GM19372 (cell line): Measurements from ENCODE around the gene SYT1.
A peak's percentile ranks its signal among the peaks of the same experiment; 100 is the strongest.
"Not testable (repeated sequence)": the region's sequence is repeated elsewhere in the genome, so short reads cannot be mapped to it uniquely, and the experiment has no call there.

ENCODE experiments used
- ATAC-seq: cut with Tn5 transposase; IDR thresholded peaks from one replicate; pipeline ENCODE4 v1.9.1; 2021; ENCODE audit warnings: mild to moderate bottlenecking, low read depth, moderate library complexity; ENCODE audit not compliant: unreplicated experiment

SYT1 gene

GRCh38 chr12:78964521-78964920 lies 99.9 kb downstream of the SYT1 start:
- no peak for ATAC-seq

DNA sequence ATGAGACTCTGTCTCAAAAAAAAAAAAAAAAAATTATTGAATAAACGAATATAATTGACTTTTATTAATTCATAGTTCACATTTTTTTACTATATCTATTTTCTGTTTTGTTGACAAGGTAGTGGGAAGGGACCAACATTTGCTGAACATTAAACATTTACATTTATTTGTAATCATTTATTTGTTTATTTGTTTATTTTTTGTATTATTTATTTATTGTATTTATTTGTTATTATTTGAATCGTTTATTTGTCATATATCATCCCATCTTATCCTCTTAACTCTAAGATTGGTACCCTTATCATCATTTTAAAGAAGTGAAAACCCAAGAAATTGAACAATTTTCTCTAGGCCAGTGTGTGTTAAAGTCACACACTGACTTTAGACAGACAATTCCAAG lies 101.5 kb downstream of the SYT1 start:
- ATAC-seq, result no peak

DNA sequence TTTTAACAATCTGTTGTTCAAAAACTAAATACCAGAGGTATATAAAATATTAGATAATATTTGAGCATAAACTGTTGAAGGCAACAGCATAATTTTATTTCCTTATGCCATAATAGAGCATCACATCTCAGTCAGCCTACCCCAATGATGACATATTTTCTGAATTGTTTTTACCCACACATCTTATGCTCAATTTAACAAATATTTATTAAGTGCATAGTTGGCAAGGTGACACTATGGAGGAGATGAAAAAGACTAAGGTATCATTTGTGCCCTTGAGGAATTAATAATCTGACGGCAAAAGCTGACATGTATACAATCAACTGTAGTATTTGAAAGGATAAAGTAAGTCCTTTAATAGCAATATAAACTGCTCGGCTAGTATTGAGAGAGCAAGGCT lies 102.4 kb downstream of the SYT1 start:
- ATAC-seq, result no peak

DNA sequence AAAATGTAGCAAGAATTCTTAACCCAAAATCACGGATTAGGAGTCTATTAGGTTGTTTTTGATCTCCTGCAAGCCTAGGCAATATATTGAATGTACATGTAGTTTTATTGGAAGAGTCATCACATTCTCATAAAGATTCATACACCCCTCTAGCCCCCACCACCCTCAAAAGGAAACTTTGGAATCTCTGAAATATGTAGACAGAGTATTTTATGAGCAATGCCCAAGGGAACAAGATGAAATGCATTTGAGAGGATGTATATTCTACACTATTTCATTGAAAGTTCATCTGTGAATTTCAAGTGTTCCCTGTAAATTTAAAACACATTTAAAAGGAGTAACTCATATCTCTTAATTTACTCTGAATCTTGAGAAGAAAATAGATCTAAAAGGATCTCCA lies 103.7 kb downstream of the SYT1 start:
- ATAC-seq, result no peak

DNA sequence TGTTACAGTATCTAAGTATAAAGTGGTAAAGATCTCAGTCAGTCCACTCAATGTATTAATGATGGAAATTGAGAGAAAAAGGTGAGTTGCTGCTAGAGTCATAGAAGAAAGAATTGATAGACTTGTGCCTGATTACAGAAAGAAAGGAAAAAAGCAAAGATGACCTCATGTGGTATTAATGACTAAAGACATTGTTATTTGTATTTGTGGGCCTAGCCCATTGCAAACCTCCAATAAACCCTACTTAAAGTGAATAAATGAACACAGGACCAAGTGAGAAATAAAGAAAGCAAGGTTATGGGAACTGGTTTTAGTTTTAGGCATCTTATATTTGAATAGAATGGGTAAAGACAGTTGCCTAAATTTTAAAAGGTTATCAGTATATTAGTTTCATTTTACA lies 105.5 kb downstream of the SYT1 start:
- no peak for ATAC-seq

- ATAC-seq, result no peak
These were observed 112.8 kb downstream of the SYT1 start for GRCh38 chr12:78977304-78977867.

- no peak for ATAC-seq
These were observed 129.7 kb downstream of the SYT1 start for GRCh38 chr12:78994168-78994791.

DNA sequence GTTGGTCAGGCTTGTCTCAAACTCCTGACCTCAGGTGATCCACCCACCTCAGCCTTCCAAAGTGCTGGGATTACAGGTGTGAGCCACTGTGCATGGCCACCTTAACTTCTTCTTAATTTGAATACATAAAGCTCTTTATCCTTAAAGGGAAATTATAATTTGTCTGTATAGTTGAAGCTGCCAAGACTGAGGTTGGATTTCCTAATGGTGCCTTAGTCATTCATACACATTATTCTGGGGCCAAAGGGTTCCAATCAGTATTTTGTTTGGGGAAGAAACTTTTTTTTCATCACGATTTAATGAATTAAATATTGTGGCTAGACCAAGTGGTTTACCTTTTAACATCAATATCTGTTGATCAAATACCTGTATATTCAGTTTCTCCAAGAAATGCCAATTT lies 135.9 kb downstream of the SYT1 start:
- ATAC-seq, result no peak

DNA sequence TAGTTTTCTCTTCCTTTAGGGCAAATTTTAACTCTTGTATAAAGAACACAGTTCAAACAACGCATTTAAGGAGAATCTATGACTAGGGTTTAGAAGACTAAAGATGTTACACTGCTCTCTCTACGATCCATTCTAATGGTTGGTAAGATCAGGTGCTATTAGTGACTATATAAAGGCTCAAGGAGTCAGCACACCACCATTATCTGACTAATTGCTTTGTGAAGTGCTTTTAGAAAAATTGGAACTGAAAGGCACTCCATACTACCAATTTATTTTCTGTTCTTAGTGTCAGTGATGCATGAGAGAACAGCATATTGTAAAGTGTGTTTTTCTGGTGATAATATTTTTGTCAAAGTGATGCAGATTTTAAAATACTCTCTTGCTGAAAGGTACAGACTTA lies 136.8 kb downstream of the SYT1 start:
- ATAC-seq, result no peak

DNA sequence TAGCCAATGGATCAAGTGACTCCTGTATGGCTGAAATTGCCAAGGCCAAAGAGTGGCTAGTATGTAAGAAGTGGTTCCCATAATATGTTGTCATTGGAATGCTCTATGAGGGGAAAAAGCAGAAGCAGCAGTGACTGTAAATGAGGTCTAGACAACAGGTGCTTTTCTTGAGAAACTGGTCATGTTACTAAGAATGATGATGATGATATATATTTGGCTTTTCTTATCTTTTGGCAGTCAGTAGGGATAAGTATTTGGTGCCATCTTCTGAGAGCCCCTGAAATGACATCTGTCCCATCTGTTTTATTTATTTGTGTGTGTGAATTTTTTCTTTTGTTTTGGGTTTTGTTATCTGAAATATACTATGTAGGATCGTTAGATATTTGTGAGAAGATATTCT lies 141.7 kb downstream of the SYT1 start:
- no peak for ATAC-seq

GRCh38 chr12:79008591-79008990 lies 144.0 kb downstream of the SYT1 start:
- no peak for ATAC-seq

DNA sequence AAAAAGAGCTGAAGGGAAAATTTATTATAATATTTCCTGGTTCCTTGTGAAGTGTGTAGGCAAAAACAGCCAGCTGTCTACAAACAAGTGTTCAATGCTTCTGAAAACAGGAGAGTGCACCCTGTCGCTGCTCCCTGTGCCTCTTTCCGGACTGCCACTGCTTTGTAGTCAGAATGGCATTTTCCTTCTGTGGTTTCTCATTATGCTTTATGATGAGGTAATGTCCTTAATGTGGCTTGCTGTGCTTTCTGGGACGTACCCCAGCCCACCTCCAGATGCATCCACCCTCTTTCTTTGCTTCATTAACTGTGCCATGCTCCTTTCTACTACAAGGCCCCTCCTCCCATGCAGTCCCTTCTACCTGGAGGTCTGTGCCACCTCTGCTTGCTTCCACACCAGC lies 148.1 kb downstream of the SYT1 start:
- ATAC-seq, result no peak

- ATAC-seq, result no peak
These were observed 151.6 kb downstream of the SYT1 start for GRCh38 chr12:79016181-79016580.

DNA sequence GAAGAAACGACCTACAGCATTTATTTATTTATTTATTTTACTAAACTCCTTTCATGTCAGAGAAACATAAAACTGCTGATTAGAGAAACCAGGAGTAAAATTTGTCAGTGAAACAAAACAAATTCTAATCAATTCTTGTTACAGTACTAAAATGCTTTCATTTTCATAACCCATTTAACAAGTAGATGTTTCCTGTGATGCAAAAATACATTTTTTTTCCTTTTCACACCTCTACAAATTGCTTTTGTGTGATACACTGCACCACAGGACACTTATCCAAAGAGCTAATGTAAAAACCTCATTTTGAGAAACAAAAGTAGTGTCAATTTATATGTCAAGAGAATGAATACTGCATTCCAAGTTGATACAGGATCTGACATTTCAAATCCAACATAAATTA lies 155.1 kb downstream of the SYT1 start:
- peak; percentile 78 for ATAC-seq

DNA sequence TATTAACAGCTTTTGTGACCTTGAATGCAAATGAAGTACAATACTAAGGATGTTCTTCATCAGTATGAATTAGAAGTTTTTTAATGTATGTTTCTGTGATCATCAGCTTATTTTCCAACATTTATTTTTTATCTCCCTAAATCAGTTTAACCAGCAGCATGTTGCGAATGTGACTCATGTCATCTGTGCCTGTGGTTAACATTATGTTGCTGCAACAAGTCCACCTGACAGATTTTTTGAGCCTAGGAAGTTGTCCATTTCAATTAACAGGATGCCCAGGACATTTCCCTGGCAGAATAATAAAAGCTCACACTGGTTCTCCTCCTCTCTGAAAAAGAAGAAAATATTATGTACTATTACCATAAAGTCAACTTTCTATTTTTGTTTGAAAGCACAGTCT lies 155.5 kb downstream of the SYT1 start:
- no peak for ATAC-seq

DNA sequence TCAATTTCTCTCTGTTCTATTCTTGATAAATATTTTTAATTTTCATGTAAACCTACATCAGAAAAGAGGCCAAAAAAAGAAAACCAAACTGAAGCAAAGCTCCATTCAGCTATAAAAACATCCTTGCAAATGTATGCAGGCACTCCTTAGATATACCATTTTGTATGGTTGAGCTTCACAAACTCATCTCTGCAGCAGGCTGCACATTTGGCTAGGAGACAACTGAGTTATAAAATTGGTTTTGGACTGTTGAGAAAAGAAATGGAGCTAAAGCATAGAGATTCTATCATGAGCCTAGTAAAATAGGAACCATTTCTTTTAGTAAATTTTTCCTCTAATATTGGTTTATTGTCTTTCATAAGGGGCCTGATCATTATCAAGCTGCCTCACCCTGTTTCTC lies 156.4 kb downstream of the SYT1 start:
- ATAC-seq, result no peak

- no peak for ATAC-seq
These were observed 158.7 kb downstream of the SYT1 start for GRCh38 chr12:79023261-79023660.

- no peak for ATAC-seq
These were observed 159.2 kb downstream of the SYT1 start for GRCh38 chr12:79023784-79024183.

DNA sequence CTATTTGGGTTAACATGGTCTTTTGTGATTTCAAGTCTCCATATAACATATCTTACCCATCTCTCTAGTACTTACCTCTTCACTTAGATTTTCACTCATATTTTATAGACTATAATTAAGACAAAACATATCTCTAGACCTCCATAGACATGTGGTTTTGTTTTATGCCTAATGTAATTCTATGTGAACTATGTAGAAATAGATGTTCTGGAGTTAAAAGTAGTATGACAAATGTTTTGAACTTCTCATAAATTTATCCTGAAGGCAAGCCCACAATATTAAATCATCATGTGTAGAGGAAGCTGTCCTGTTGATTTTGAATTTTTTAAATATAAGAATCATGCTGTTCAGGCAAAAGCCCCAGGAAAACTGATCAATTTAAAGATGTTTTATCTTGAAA lies 169.2 kb downstream of the SYT1 start:
- no peak for ATAC-seq

GRCh38 chr12:79044748-79045147 lies 180.2 kb downstream of the SYT1 start:
- not testable (repeated sequence) for ATAC-seq

GRCh38 chr12:79045149-79045703 lies 180.7 kb downstream of the SYT1 start:
- ATAC-seq, result not testable (repeated sequence)

DNA sequence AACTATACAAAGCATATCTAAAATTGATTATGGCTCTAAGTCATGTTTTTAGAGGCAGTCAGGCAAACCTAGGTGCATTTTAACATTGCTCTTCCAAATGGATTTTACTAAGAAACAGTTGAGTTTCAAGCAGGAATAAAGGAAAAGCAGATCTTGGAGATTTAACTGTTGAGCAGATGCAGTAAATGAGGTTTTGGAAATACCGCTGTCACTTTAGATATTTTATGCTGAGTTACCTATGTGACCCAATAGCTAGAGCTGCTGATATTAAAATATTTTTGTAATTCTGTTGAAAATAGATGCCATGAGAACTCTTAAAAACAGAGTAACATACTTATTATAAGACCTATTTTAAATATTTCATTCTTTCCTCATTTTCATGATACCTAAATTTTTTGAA lies 181.4 kb downstream of the SYT1 start:
- ATAC-seq, result no peak
